ENCODE data around the gene KCNT1. TPM values are rescaled to one million over a fixed set of nuclear protein-coding genes. Genes with fewer than 3 reads are reported as not detected.

The KCNT1 gene
- total RNA-seq, 2 donors from 2014 or later = 0.08 TPM; not detected in 1

- no peak for DNase-seq
- H3K27ac ChIP-seq = no peak overlapping the region
- H3K9ac ChIP-seq (ENCODE audit: low read depth in 2 of 2, low read length in 2 of 2) = no peak overlapping the region
- H3K9me3 ChIP-seq = no peaks in the 10 kb centered on the region
- no peak for TF ChIP-seq CTCF (IDR thresholded peaks at IDR 0.05)
- no peaks in the 10 kb centered on the region for H3K4me1 ChIP-seq
- no peak overlapping the region for H3K4me3 ChIP-seq
- intact Hi-C loops (cut with DNase I) = no loop called here
- no peaks in the 10 kb centered on the region for H3K36me3 ChIP-seq
- H3K27me3 ChIP-seq = no peaks in the 10 kb centered on the region
Observed at GRCh38 chr9:135744333-135745070, 42.5 kb downstream of the KCNT1 start.

GRCh38 chr9:135745189-135745588, 43.2 kb downstream of the KCNT1 start:
- no peak for DNase-seq
- no peaks in the 10 kb centered on the region for H3K4me1 ChIP-seq
- H3K9me3 ChIP-seq = no peaks in the 10 kb centered on the region
- H3K9ac ChIP-seq (ENCODE audit: low read depth in 2 of 2, low read length in 2 of 2) = no peak overlapping the region
- no peak overlapping the region for H3K4me3 ChIP-seq
- TF ChIP-seq CTCF (IDR thresholded peaks at IDR 0.05) = no peak
- intact Hi-C loops (cut with DNase I) = no loop called here
- H3K27ac ChIP-seq = no peak overlapping the region
- no peaks in the 10 kb centered on the region for H3K27me3 ChIP-seq
- H3K36me3 ChIP-seq = no peaks in the 10 kb centered on the region

- Histone ChIP-seq H3K9ac (ENCODE audit: low read depth in 2 of 2, low read length in 2 of 2) (no peak overlapping the region), H3K36me3 (no peaks in the 10 kb centered on the region), H3K9me3 (no peaks in the 10 kb centered on the region), H3K4me3 (no peak overlapping the region), H3K27ac (no peak overlapping the region), H3K27me3 (no peaks in the 10 kb centered on the region), H3K4me1 (no peaks in the 10 kb centered on the region)
- intact Hi-C loops (cut with DNase I) = no loop called here
- no peak for DNase-seq
- no peak for TF ChIP-seq CTCF (IDR thresholded peaks at IDR 0.05)
Observed at GRCh38 chr9:135745686-135746324, 43.8 kb downstream of the KCNT1 start.

- no peak overlapping the region for H3K4me3 ChIP-seq
- DNase-seq = no peak
- no peaks in the 10 kb centered on the region for H3K9me3 ChIP-seq
- H3K36me3 ChIP-seq = no peaks in the 10 kb centered on the region
- H3K27me3 ChIP-seq = no peaks in the 10 kb centered on the region
- H3K4me1 ChIP-seq = no peaks in the 10 kb centered on the region
- H3K27ac ChIP-seq = no peak overlapping the region
- intact Hi-C loops (cut with DNase I) = no loop called here
- no peak overlapping the region for H3K9ac ChIP-seq (ENCODE audit: low read depth in 2 of 2, low read length in 2 of 2)
- no peak for TF ChIP-seq CTCF (IDR thresholded peaks at IDR 0.05)
Observed at GRCh38 chr9:135746565-135746964, 44.6 kb downstream of the KCNT1 start.

- intact Hi-C loops (cut with DNase I) = no loop called here
- no peaks in the 10 kb centered on the region for H3K4me1 ChIP-seq
- no peak for DNase-seq
- TF ChIP-seq CTCF (IDR thresholded peaks at IDR 0.05) = no peak
- no peak overlapping the region for H3K9ac ChIP-seq (ENCODE audit: low read depth in 2 of 2, low read length in 2 of 2)
- H3K4me3 ChIP-seq = no peak overlapping the region
- no peaks in the 10 kb centered on the region for H3K9me3 ChIP-seq
- H3K27ac ChIP-seq = no peak overlapping the region
- H3K27me3 ChIP-seq = no peaks in the 10 kb centered on the region
- no peaks in the 10 kb centered on the region for H3K36me3 ChIP-seq
Observed at GRCh38 chr9:135747311-135747710, 45.3 kb downstream of the KCNT1 start.

All from colonic mucosa (tissue), 4 donors.